ENCODE measurements around the gene SPAG16. TPM values are rescaled to one million over a fixed set of nuclear protein-coding genes. Genes with fewer than 3 reads are reported as not detected.

SPAG16 gene
- total RNA-seq, 1 experiment from 2014 or later, result 17.3 TPM

DNA sequence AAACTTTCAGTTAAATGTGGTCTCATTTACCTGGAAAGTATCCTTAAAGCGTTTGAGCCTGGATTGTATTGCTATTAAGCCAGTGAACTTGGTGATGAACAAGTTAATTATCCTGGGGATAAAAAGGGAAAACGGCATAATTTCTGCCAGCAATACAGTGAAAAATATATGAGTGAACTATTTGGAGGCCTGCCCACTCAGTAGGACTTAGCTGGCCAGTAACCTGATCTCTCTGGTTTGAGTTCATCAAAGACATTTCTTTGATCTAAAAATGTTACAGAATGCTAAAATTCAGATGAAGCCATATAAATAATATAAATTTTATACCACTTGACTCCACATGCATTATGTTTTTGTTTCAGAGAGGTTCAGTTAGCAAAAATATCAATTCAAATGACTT lies 885.5 kb downstream of the SPAG16 start:
- no peak overlapping the region for H3K4me2 ChIP-seq (ENCODE audit: insufficient read depth, insufficient read length, low read length)
- no peaks in the 10 kb centered on the region for H3K79me1 ChIP-seq (ENCODE audit: insufficient read depth, low read depth, low read length, poor library complexity, severe bottlenecking)
- H3K23me2 ChIP-seq (ENCODE audit: insufficient read length, low read depth, low read length, poor library complexity, severe bottlenecking), result no peaks in the 10 kb centered on the region
- H3K27me3 Mint-ChIP-seq (ENCODE audit: low read depth), result no peaks in the 10 kb centered on the region
- no peak overlapping the region for H2AK5ac ChIP-seq (ENCODE audit: insufficient read length, low read length)
- H2BK15ac ChIP-seq (ENCODE audit: low read depth, low read length), result no peak overlapping the region
- no peak overlapping the region for H3K4ac ChIP-seq (ENCODE audit: low read depth, low read length)
- H3K9me3 ChIP-seq (ENCODE audit: control insufficient read depth, low read depth, low read length), result no peaks in the 10 kb centered on the region
- H4K91ac ChIP-seq (ENCODE audit: insufficient read length, low read depth, low read length), result no peak overlapping the region
- H3T11ph ChIP-seq (ENCODE audit: low read length), result no peak overlapping the region
- no peaks in the 10 kb centered on the region for H3K4me1 ChIP-seq (ENCODE audit: insufficient read depth, low read length)
- H3K4me1 Mint-ChIP-seq, result no peaks in the 10 kb centered on the region; a peak in 1 of 4 replicates
- no peak overlapping the region for H2BK5ac ChIP-seq (ENCODE audit: insufficient read length, low read length)
- no peak overlapping the region for H3K4me3 Mint-ChIP-seq
- TF ChIP-seq, protein P1, sequence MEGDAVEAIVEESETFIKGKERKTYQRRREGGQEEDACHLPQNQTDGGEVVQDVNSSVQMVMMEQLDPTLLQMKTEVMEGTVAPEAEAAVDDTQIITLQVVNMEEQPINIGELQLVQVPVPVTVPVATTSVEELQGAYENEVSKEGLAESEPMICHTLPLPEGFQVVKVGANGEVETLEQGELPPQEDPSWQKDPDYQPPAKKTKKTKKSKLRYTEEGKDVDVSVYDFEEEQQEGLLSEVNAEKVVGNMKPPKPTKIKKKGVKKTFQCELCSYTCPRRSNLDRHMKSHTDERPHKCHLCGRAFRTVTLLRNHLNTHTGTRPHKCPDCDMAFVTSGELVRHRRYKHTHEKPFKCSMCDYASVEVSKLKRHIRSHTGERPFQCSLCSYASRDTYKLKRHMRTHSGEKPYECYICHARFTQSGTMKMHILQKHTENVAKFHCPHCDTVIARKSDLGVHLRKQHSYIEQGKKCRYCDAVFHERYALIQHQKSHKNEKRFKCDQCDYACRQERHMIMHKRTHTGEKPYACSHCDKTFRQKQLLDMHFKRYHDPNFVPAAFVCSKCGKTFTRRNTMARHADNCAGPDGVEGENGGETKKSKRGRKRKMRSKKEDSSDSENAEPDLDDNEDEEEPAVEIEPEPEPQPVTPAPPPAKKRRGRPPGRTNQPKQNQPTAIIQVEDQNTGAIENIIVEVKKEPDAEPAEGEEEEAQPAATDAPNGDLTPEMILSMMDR (conservative IDR thresholded peaks at IDR 0.05), result no peak
- H3K27ac ChIP-seq (ENCODE audit: insufficient read length, low read depth, low read length), result no peak overlapping the region
- no peak overlapping the region for H3K18ac ChIP-seq (ENCODE audit: insufficient read length, low read depth, low read length)
- H3K79me2 ChIP-seq (ENCODE audit: insufficient read depth, low read length), result no peaks in the 10 kb centered on the region
- no peaks in the 10 kb centered on the region for H3K9me3 Mint-ChIP-seq
- no peak overlapping the region for H2AFZ ChIP-seq (ENCODE audit: low read length)
- H3K23ac ChIP-seq (ENCODE audit: insufficient read length, low read depth, low read length), result no peak overlapping the region
- no peak overlapping the region for H2BK12ac ChIP-seq (ENCODE audit: insufficient read length, low read depth, low read length)
- no peak overlapping the region for H4K5ac ChIP-seq (ENCODE audit: insufficient read length, low read depth, low read length)
- no peaks in the 10 kb centered on the region for H3K36me3 Mint-ChIP-seq (ENCODE audit: insufficient read depth in 1 of 3, low read depth in 3 of 3)
- H3K56ac ChIP-seq (ENCODE audit: insufficient read length, low read depth, low read length), result no peak overlapping the region
- no peak overlapping the region for H2BK20ac ChIP-seq (ENCODE audit: low read depth, low read length, poor library complexity, severe bottlenecking)
- H4K20me1 ChIP-seq (ENCODE audit: control insufficient read depth, insufficient read depth, insufficient read length), result no peaks in the 10 kb centered on the region
- no peak overlapping the region for H3K14ac ChIP-seq (ENCODE audit: insufficient read depth, low read length)
- no peak overlapping the region for H4K8ac ChIP-seq (replicated peaks; ENCODE audit: insufficient read length, low read depth, low read length)
- no peak for DNase-seq
- WGBS (ENCODE audit: extremely low coverage, insufficient read length, low lambda C conversion rate), result no CpG with 5 or more reads among the region's 2 CpGs
- no peaks in the 10 kb centered on the region for H3K27me3 ChIP-seq (ENCODE audit: insufficient read depth, low read length)
- no peak overlapping the region for H2BK120ac ChIP-seq (ENCODE audit: low read depth, low read length, poor library complexity, severe bottlenecking)
- no peak overlapping the region for H3K27ac Mint-ChIP-seq
- H3K9ac ChIP-seq (ENCODE audit: extremely low read depth, insufficient read length, low read length), result no peak overlapping the region

Data from H9 (cell line).